NOMO-1 treated with dmso at 0.1 percent for 144 hours (cell line): ENCODE results near the gene PIEZO1.

Experiments
- DNase-seq: peaks from one replicate; lab custom pipeline; 2025; ENCODE audit not compliant: unreplicated experiment; lab: John Stamatoyannopoulos, UW

PIEZO1 gene

DNA sequence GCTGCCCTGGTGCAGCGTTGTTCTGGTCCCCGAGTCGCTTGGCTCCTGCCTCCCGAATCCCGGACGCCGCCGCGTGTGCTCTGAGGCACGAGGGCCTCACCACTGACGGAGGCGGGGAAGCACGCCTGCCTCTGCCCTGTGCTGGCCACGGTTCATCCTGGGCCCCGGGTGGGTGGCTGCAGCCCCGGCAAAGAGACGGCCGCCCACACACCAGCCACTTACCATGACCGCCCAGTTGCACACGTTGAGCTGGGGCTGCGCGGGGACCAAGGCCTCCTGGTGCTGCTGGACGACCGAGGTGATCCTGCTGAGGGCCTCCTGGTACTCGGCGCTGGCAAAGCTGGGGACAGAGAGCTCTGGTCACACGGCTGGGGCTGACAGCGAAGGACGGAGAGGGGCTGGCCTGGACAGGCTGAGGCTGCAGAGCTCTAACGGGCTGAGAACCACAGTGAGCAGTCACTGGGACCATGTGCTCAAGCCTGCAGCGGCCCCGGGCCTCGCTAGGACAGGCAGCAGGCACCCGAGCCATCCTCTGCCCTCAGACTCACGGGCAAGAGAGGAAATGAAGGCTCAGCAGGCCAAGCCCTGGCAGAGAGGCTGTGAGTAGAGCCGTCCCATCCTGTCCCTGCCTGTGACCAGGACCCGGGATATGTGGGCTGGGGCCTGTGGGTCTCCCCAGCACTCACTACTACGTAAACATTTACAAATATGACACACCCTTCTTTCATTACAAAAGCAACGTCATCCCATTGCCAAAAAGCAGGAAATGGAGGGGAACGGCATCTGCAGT, 33.0 kb upstream of the PIEZO1 start:
- DNase-seq, result no peak

DNA sequence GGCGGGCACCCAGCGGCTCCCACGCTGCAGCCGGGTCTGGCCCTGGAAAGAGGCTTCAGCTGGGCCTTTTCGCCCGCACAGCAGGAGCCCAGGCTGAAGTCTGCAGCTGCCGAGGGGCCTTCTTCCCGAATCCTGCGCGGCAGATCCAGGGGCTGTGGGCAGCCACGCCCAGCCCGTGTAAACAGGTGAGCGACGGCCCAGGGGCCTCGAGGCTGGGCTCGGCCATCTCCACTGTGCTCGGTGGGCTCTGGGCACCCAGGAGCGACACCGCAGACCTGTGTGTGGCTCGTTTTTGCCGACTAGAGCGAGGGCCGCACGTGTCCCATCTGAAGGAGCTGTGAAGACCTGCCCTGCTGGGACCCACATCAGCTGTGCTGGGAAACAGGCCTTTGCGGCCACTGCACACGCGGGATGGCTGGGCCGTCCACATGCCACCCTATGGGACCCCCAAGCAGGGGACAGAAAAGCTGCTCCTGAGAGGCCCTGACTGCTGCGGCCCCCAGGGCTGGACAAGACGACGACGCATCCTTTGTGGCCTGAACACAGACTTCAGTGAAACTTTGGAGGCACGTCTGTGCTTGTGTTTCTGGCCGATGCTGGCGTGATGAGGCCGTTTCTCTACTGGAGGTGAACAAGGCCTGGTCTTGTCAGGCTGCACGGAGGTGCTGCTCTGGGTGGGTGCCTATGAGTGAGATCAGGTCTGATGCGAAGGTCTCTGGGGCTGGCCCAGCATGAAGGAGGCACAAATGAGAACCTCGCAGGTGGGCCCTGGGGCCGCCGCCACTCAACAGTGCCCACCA, 31.9 kb upstream of the PIEZO1 start:
- DNase-seq, result no peak

DNA sequence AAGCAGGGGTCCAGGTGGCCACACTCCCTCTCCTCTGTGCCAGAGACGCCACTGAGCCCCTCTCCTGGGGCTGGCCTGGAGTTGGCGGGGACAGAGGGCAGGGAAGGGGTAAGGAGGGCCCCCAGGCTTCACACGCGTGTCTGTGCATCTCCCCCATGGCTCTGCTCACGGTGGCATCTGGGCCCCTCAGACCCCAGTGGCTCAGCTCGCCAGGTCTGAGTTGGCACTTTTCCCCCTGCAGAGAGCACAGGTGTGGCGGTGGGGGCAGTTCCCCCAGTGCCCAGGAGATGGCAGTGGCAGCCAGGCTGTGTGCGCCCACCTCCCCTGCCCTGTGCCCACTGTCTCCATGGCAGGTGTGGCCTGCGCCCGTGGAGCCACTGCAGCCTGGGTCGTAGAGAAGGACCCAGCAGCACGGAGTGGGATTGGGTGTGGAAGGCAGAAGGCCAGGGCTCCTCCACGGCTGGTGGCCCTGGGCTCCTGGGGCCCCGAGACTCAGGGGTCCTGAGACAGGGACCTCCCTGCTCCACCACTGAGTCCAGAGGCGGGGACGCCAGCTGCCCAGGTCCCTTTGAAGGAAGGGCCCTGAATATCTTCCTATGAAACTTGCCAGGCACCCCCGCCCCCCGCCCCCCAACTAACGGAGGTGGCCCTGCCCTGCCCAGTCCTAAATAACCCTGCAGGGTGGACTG, 31.0 kb upstream of the PIEZO1 start:
- no peak for DNase-seq

DNA sequence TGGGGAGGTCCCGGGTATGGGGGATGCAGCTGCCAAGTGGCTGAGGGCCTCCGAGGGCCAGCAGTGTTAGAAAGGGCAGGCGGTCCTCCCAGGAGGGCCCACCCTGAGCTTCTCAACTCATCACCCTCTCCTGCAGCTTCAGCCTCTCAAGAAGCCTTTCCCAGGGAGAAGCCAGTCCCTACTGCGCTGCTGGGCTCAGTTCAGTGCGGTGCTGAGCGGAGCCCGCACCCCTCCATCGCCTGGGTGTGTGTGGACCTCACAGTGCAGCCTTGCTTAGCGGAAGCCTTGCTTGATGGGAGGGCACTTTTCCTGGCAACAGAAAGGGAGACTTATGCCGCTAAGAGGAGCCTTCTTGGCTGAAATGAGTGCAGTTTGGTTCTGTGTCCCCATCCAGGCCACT, 30.2 kb upstream of the PIEZO1 start:
- no peak for DNase-seq

DNA sequence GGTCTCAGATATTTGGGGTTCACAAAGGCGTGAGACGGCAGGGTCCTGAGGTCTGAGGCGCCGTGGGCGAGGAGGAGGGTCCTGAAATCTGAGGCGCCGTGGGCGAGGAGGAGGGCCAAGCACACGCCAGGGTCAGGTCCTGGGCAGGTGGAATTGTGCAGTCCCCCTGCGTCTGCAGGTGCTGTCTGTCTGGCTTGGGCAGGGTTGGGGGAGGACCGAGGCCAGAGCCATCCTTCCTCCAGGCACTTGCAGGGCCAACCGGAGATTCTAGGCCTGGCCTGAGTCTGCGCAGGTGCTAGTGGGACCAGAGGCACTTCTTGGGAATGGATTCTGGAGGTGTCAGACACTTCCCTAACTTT, 29.1 kb upstream of the PIEZO1 start:
- no peak for DNase-seq

DNA sequence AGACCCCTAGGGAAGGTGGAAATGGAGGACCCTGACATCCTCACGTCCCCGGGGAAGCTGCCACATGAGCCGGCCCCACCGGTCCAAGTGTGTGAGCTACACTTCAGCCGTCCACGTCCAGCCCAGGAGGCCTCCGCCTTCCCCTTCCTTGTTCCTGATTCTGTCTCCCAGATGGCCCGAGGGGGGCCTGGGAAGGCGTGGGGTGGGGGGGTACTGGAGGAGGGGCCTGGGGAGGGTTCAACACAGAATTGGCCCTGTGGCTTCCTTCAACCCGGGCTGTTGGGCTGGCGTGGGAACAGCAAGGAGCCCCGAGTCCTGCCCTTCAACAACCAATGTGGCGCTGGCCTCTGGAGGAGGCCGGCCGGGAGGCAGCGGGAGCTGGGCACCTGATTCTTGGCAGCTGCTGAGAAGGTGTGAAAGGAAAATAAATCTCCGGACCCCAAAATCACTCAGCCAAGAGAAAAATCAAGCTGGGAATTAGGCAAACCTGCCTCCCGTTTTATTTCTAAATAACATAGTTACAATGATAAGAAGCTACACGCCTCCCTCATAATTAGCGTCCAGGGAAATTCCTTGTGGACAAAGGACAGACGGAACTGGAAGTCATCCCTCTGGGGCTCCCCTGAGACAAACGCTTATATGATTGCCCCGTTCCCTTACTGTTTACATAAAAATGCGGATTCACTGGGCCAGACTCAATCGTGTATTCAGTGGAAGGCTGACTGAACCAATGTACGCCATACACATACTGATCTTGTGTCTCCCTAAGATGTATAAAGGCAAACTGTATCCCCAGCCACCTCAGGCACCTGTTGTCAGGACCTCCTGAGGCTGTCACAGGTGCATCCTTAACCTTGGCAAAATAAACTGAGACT, 28.5 kb upstream of the PIEZO1 start:
- no peak for DNase-seq

DNA sequence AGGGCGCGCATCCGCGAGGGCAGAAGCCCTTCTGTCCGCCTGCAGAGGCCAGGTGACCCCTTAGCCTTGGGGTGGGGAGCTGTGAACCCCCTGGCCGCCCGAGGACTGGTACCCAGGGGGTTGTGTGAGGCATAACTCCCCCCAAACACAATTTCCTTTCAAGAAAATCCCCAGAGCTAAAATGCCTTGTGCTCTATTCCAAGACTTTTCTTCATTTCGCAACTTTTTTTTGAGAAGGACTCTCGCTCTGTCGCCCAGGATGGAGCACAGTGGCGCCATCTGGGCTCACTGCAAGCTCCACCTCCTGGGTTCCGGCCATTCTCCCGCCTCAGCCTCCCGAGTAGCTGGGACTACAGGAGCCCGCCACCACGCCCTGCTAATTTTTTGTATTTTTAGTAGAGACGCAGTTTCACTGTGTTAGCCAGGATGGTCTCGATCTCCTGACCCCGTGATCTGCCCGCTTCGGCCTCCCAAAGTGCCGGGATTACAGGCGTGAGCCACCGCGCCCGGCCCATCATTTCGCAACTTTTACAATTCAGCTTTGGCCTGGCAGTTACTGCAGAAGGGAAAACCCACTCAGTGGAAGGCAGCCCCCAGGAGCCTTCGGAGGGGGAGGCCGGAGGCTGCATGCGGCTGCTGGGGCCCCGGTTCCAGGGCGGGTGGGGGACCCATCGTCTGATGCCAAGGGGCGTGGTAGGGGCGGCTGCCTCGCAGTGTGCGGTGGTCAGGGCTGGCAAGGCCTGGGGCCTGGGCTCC, 27.7 kb upstream of the PIEZO1 start:
- DNase-seq, result no peak

DNA sequence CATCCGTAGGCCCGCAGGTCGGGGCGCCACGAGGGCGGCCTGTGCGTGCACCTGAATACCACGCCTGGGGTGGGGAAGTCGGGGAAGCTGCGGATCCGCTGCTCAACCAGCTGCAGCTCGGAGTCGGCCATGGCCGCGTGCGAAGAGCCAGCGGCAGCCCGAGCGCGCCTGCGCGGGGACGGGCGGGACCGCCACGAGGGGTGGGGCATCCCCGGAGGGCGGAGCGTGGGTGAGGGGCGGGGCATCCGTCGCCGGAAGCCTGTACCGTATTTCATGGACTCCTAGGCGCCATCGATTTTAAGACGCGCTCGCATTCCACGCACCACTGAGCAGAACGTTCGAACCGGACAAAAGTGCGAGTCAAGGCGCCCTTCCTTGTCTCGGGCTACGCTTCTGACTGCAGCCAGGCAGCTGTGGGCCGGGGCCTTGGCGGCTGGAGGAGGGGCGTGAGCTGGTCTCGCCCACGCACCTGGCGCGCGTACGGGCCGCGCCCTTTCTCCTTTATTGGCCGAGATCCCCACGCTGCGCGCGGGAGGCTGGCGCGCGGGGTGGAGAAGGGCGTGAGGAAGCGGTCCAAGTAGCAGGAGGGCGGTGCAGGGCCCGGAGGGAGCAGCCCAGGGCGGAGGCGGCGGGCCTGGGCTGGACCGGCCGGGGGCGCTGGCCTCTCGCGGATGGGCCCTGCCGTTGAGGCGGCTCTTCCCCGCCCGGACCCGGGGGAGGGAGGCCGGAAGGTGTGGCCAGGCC, 26.9 kb upstream of the PIEZO1 start, which contains the start of gene APRT:
Gene APRT (minus strand): TSS at position 160 of the 744 bp plus-strand sequence. CDS start 29 bp downstream, at position 131.
- DNase-seq, result peak; percentile 83

DNA sequence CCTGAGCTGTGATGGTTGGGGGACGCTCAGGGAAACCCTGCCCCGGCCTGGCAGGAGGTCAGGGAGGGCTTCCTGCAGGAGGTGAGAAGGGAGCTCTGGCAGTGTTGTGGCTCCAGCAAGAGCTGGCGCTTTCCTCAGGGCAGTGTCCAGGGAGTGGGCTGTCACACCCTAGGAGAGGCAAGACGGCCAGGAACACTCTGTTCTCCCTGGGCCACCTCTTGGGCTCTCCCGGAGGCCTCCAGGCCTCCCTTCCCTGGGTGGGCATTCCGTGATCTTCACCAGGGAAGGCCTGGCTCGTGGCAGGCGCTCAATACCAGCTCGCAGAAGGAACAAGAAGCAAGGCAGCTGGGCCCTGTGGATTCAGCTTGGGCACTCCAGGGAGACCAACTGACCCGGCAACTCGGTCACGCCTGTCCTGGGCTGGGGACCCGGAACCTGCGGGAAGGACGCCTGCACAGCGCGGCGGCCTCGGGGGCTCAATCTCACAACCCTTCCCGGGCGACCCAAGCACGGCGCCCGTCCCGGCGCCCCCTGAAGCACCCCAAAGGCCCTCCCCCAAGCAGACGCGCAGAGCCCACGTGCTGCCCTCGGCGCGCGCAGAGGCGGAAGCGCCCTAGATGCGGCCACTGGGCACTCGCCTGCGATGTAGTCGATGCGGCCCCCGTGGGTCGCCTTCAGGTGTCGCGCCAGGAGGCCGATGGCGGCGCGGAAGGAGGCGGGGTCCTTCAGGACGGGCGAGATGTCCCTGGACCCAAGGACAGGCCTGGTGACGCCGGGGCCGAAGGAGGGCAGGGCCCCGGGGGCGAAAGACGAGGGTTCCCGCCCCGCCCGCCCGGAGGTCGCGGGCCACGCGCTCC, 26.1 kb upstream of the PIEZO1 start:
- peak; percentile 60 for DNase-seq

DNA sequence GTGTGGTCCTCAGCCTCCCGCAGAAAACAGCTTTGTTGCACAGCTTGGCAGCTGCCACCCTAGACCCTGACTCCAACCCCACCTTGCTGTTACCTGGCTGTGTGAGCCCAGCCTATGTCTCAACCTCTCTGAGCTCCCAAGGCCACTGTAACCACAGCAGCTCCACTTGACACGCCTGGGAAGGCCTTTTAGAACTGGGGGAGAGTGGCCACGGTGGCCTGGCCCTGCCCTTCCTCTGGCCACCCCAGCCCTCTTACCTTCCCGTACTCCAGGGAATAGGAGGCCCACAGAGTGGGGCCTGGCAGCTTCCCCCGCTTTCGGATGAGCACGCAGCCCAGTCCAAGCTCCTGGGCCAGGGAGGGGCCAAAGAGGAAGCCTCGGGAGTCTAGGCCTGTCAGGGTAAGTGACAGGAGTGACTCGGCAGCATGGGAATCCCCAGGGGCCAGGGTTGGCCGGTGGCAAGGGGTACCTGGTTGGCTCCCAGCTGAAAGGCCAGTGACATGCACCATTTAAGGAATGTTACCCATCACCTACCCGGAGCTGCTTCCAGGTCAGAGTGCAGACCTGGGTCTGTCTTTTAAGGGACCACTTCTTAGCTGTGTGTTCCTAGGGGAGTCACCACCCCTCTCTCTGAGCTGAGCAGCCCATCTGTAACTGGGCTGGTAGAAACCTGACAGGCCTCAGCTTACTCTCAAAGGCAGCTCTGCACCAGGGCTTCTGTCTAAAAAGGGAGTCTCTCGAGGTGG, 25.3 kb upstream of the PIEZO1 start:
- peak; percentile 41 for DNase-seq

DNA sequence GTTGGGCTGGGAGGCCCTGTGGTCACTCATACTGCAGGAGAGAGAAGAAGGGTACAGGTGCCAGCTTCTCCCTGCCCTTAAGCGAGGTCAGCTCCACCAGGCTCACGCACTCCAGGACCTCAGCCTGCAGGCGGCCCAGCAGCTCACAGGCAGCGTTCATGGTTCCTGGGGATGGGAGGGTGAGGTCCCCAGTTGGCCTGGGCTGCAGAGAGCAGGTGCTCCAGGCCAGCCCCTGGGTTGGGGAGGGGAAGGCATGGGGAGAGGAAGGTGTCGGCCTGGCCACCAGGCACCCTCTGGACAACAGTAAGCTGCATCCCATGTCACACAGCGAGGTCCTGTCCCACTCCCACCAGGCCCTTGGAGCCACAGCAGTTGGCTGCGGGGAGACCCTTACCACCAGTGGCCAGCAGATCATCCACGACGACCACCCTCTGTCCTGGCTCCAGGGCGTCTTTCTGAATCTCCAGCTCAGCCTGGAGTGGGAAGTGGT, 24.7 kb upstream of the PIEZO1 start:
- no peak for DNase-seq

DNA sequence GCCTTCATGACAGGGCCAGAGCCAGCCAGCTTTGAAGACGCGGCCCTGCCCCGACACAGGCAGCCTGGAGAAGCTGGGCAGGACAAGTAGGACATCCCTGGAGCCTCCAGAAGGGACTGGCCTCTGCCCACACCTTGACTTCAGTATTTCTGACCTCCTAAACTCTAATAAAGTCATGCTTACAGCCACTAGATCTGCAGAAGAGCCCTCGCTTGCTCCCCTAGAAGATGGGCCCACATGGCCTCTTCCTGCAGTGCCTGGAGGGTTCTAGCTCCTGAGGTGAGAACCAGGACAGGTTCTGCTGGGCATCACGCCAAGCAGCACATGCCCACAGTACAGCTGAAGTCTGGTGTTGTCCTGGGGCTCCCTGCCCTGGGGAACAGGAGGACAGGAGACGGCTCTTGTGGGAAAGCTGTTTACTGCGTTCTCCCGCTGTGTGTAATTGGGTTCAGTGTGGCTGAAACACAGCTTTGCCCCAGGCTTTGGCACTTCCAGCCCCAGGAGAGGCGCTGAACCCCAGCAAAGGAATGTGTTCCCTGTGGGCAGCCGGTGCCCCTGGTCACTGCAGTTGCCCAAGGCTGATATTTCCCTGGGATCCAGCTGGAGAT, 24.2 kb upstream of the PIEZO1 start:
- no peak for DNase-seq

DNA sequence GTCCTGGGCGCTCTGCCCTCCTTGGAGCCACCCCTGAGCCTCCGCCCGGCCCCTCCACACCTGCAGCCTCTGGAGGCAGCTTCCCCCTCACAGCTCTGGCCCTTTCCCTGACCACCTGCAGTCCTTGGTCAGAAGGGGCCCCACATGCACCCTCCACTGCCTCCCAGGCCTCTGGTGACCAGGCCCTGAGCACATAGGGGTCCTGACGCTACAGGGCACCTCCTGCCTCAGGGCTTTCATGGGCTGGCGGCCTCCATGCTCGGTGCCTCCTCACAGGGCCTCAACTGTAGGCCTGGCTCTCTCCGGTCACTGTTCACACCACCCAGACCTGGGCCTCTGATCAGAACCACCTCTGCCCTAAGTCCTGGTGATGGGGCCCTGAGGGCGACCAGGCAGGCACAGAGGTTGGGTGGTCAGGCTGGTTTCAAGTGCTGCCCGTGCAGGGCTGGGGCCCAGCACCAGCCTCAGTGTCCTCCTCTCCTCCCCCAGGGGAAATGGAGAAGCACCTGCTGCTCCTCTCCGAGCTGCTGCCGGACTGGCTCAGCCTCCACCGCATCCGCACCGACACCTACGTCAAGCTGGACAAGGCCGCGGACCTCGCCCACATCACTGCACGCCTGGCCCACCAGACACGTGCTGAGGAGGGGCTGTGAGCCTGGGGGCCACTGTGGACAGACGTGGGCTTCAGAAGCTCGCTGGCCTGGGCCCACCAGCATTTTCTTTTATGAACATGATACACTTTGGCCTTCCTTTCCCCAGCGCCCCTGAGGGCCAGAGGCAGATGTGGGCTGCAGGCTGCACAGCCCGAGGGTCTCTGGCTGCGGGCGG, 22.8 kb upstream of the PIEZO1 start:
- DNase-seq, result no peak

DNA sequence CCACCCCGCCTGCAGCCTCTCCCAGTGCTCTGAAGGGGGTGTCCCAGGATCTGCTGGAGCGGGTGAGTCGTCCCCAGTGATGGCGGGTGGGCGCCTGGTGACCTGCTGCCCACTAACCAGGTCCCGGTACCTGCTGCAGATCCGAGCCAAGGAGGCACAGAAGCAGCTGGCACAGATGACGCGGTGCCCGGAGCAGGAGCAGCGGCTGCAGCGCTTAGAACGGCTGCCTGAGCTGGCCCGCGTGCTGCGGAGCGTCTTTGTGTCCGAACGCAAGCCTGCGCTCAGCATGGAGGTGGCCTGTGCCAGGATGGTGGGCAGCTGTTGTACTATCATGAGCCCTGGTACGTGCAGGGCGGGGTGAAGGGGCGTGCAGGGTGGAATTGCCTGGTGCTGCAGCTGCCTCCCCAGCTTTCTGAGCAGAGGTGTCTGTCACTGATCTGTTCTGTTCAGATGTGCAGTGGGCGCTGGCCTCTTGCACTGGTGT, 22.2 kb upstream of the PIEZO1 start:
- no peak for DNase-seq

DNA sequence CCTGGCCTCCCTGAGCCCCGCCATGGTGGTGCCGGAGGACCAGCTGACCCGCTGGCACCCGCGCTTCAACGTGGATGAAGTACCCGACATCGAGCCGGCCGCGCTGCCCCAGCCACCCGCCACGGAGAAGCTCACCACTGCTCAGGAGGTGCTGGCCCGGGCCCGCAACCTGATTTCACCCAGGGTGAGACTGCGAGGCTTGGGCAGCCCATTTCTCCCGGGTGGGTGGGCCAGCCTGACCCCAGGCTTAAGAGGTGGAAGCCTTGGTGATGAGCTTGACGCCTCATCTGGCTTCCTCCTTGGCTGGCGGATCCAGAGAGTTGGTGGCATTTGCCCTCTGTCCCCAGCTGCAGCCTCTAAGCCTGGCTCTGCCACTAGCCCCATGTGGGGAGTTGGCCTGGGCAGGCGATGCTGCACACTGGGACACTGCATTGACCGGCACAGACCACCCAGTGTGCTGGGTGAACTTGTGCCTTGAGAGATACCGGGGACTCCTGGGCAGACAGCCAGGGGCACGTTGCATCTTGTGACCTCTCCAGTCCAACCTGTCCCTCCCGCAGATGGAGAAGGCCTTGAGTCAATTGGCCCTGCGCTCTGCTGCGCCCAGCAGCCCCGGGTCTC, 21.6 kb upstream of the PIEZO1 start:
- no peak for DNase-seq
